Measurements from ENCODE around the gene C9orf78. TPM values are rescaled to one million over a fixed set of nuclear protein-coding genes. Genes with fewer than 3 reads are reported as not detected.

C9orf78 gene
- total RNA-seq, 1 experiment from 2014 or later = 75.3 TPM

GRCh38 chr9:129845373-129845772 is 10.3 kb upstream of the C9orf78 start:
- no peak for DNase-seq (ENCODE audit: low spot score)

DNA sequence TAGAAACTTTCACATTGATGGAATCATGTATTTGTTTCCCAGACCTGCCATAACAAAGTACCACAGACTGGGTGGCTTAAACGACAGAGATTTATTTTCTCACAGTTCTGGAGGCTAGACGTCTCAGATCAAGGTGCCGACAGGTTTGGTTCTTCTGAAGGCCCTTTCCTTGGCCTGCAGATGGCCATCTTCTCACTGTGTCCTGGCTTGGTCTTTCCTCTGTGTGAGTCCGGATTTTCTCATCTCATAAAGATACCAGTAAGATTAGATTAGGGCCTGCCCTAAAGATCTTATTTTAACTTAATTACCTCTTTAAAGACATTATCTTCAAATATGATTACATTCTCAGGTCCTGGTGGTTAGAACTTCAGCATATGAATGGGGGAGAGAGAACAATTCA is 6.0 kb upstream of the C9orf78 start:
- no peak for DNase-seq (ENCODE audit: low spot score)

- no peak for DNase-seq (ENCODE audit: low spot score)
Measured at GRCh38 chr9:129840034-129840433, 5.0 kb upstream of the C9orf78 start.

- DNase-seq (ENCODE audit: low spot score) = no peak
Measured at GRCh38 chr9:129839324-129840023, 4.4 kb upstream of the C9orf78 start.

- peak; percentile 82 for DNase-seq (ENCODE audit: low spot score)
Measured at GRCh38 chr9:129838707-129839259, 3.7 kb upstream of the C9orf78 start.

GRCh38 chr9:129836311-129837007 is 1.4 kb upstream of the C9orf78 start:
- DNase-seq (ENCODE audit: low spot score) = no peak

GRCh38 chr9:129835860-129836223 is 767 bp upstream of the C9orf78 start:
- DNase-seq (ENCODE audit: low spot score) = no peak

- DNase-seq (ENCODE audit: low spot score) = no peak
Measured at GRCh38 chr9:129834489-129835127, 467 bp downstream of the C9orf78 start.

GRCh38 chr9:129832982-129833381 is 2.1 kb downstream of the C9orf78 start:
- no peak for DNase-seq (ENCODE audit: low spot score)

DNA sequence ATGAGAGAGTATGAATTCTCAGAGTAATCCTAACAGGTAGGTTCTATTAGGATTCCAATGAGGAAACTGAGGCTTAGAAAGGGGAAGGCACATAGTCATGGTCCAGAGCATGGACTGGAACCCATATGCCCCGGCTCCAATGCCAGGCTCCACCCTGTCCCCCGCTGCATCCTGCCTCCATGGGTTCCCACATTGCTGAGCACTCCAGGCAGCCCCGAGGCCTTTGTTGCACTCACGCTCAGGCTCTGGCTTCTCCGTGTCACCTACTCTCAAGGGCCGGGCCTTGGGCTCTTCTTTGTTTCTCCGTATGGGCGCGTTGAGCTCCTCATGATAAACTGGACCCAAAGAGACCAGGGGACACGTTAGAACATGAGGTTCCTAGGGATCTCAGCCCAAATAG is 6.1 kb downstream of the C9orf78 start:
- no peak for DNase-seq (ENCODE audit: low spot score)

GRCh38 chr9:129828051-129828450 is 7.0 kb downstream of the C9orf78 start:
- DNase-seq (ENCODE audit: low spot score) = no peak

DNA sequence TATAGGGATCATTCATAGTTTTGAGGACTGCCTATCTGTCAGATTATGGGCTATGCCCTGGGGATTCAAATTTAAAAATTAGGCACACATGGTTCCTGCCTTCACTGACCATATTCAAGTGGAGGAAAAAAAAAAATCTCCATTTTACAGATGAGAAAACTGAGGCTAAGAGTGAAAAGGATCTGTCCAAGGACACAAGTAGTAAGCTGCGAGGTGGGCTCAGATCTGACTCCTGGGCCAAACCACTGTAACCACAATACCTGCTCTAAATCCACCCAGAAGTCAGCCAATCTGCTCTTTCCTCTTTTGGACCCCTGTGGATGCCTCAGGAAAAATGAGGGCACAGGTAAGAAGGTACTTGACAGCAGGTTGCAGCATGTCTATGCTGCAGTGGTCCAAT is 8.3 kb downstream of the C9orf78 start:
- no peak for DNase-seq (ENCODE audit: low spot score)

GRCh38 chr9:129826344-129826743 is 8.7 kb downstream of the C9orf78 start:
- DNase-seq (ENCODE audit: low spot score) = no peak

GRCh38 chr9:129823935-129824601 is 11.0 kb downstream of the C9orf78 start, which contains the start of gene TOR1A:
Gene TOR1A (minus strand): TSS chr9:129824136. CDS start chr9:129824085, 51 bp downstream.
- DNase-seq (ENCODE audit: low spot score) = peak; percentile 88

- DNase-seq (ENCODE audit: low spot score) = no peak
Measured at GRCh38 chr9:129823542-129823934, 11.5 kb downstream of the C9orf78 start.

DNA sequence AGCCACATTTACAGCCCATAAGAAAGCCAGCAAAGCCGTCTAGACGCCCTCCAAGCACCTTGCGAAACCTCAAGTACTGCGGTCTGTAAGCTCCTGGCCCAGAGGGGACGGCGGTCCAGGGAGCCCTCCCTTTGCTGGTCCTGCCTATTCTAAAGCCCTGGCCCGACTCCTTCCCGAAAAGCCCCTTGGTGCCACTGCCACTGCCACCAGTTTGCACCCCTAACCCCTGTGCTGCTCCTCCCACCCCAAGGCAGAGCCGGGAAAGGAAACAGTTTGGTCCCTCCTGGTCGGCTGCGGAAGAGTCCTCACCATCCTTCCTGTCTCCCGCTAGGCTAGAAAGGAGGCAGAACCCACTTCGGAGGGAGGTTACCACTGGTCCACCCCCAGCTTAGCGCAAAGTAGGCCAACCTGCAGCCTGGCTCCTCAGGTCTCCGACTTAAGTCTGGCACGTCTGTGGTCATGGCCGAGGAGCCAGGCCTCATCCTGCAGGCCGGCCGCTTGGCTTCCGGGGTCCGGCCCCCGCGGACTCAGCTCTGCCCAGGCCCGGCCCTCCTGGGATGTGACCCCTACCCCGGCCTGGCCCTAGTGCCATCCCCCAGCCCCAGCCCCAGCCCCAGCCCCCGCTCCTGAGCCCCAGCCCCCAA is 12.1 kb downstream of the C9orf78 start:
- peak; percentile 10 for DNase-seq (ENCODE audit: low spot score)

- no peak for DNase-seq (ENCODE audit: low spot score)
Measured at GRCh38 chr9:129816501-129817435, 18.3 kb downstream of the C9orf78 start.

DNA sequence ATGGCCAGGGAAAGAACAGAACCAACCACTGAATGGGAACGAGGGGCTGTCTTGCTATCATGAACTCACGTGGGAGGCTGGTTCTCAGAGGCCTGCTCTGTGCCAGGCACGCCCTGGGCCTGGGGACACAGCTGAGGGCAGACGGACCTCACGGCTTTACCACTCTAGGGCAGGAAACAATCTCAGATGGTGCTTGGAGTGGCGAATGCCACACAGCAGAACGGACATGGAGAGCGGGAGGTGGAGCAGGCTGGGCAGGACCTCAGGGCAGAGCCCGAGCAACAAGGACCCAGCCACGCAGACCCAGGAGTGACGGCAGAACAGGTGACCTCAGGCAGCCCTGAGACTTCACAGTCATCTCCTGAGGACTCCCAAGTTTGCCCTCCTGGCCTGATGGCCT is 19.8 kb downstream of the C9orf78 start:
- no peak for DNase-seq (ENCODE audit: low spot score)

- no peak for DNase-seq (ENCODE audit: low spot score)
Measured at GRCh38 chr9:129814432-129815223, 20.4 kb downstream of the C9orf78 start.

DNA sequence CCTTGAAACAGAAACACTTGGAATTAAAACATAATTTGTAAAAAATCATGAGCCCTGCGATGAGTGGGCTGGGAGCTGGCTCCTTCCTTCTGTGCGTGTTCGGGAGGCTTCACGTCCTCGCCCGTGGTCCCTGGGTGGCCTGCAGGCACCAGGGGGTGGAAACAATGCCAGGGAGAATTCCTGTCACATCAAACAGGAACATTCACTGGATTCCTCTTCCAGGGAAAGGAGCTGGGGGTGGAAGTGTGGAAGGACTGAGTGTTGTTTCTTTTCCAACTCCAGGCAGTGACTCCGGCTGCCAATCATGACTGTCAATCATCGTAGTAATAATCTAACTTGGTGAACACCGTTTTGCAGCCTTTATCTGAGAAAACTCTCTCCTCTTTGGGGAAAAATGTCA is 21.4 kb downstream of the C9orf78 start:
- no peak for DNase-seq (ENCODE audit: low spot score)
